SJCRH30 (cell line): ENCODE results near the gene TENM4. TPM values are rescaled to one million over a fixed set of nuclear protein-coding genes. Genes with fewer than 3 reads are reported as not detected.
A peak's percentile ranks its signal among the peaks of the same experiment; 100 is the strongest.

Experiments
- DNase-seq, 2 experiments: peaks; one replicate each; pipeline ENCODE4 v3.0.0-alpha.2; 2015 to 2020
- H3K27ac ChIP-seq: fragments of 250-450 bp; sonication (Bioruptor Pico); 2 replicates; pipeline ENCODE4 v1.5.1; 2020; ENCODE audit warnings: mild to moderate bottlenecking, moderate library complexity
- H3K27me3 ChIP-seq: fragments of 250-450 bp; sonication (Bioruptor Pico); 2 replicates; pipeline ENCODE4 v1.5.1; 2020; ENCODE audit warnings: mild to moderate bottlenecking, moderate library complexity
- H3K36me3 ChIP-seq: fragments of 250-450 bp; sonication (Bioruptor Pico); 2 replicates; pipeline ENCODE4 v1.5.1; 2020; ENCODE audit warnings: mild to moderate bottlenecking, moderate library complexity
- H3K4me1 ChIP-seq: fragments of 250-450 bp; sonication (Bioruptor Pico); 2 replicates; pipeline ENCODE4 v1.5.1; 2020; ENCODE audit warnings: mild to moderate bottlenecking, moderate library complexity
- H3K4me3 ChIP-seq: fragments of 250-450 bp; sonication (Bioruptor Pico); 2 replicates; pipeline ENCODE4 v1.5.1; 2020; ENCODE audit warnings: mild to moderate bottlenecking, moderate library complexity
- H3K9me3 ChIP-seq: fragments of 250-450 bp; sonication (Bioruptor Pico); replicated peaks from 2 replicates; pipeline ENCODE4 v1.5.1; 2020; ENCODE audit warnings: mild to moderate bottlenecking, moderate library complexity
- total RNA-seq: library from RNA; depleted of rRNA; stranded (reverse); fragments of >200 nt; shearing (Covaris generic); gene quantifications from 2 replicates; pipeline ENCODE4 v1.2.3, GENCODE V29; 2014

TENM4 gene
- total RNA-seq, 1 experiment from 2014 or later, result 0.53 TPM

GRCh38 chr11:79060081-79060953 lies 380.5 kb downstream of the TENM4 start:
- DNase-seq, result no peak
- no peaks in the 10 kb centered on the region for H3K9me3 ChIP-seq
- no peaks in the 10 kb centered on the region for H3K36me3 ChIP-seq
- H3K4me1 ChIP-seq, result no peaks in the 10 kb centered on the region
- no peak overlapping the region for H3K27ac ChIP-seq
- H3K27me3 ChIP-seq, result no peaks in the 10 kb centered on the region; the same call in 1 of the 2 replicates
- H3K4me3 ChIP-seq, result no peak overlapping the region

GRCh38 chr11:79059141-79059540 lies 381.7 kb downstream of the TENM4 start:
- H3K4me3 ChIP-seq, result no peak overlapping the region
- no peaks in the 10 kb centered on the region for H3K9me3 ChIP-seq
- no peak overlapping the region for H3K27ac ChIP-seq
- no peak for DNase-seq
- H3K36me3 ChIP-seq, result no peaks in the 10 kb centered on the region
- H3K27me3 ChIP-seq, result no peaks in the 10 kb centered on the region
- H3K4me1 ChIP-seq, result no peaks in the 10 kb centered on the region

GRCh38 chr11:79055856-79056631 lies 384.8 kb downstream of the TENM4 start:
- DNase-seq, result no peak
- H3K27me3 ChIP-seq, result no peaks in the 10 kb centered on the region
- H3K4me1 ChIP-seq, result no peaks in the 10 kb centered on the region
- no peaks in the 10 kb centered on the region for H3K36me3 ChIP-seq
- no peak overlapping the region for H3K4me3 ChIP-seq
- no peak overlapping the region for H3K27ac ChIP-seq
- H3K9me3 ChIP-seq, result no peaks in the 10 kb centered on the region

- H3K27ac ChIP-seq, result no peak overlapping the region
- no peak for DNase-seq
- no peaks in the 10 kb centered on the region for H3K36me3 ChIP-seq
- H3K4me3 ChIP-seq, result no peak overlapping the region
- no peaks in the 10 kb centered on the region for H3K4me1 ChIP-seq
- no peaks in the 10 kb centered on the region for H3K9me3 ChIP-seq
- H3K27me3 ChIP-seq, result no peaks in the 10 kb centered on the region
These were observed 386.2 kb downstream of the TENM4 start for GRCh38 chr11:79054636-79055035.

GRCh38 chr11:79052544-79052943 lies 388.3 kb downstream of the TENM4 start:
- DNase-seq, result no peak

GRCh38 chr11:79050786-79051185 lies 390.0 kb downstream of the TENM4 start:
- H3K27me3 ChIP-seq, result no peaks in the 10 kb centered on the region
- no peaks in the 10 kb centered on the region for H3K9me3 ChIP-seq
- H3K4me1 ChIP-seq, result no peaks in the 10 kb centered on the region
- no peak overlapping the region for H3K27ac ChIP-seq
- H3K4me3 ChIP-seq, result no peak overlapping the region
- peak; percentile 27 to 48 for DNase-seq
- no peaks in the 10 kb centered on the region for H3K36me3 ChIP-seq

More at GRCh38 chr11:79052544-79052943, 388.3 kb downstream of the TENM4 start:
- Histone ChIP-seq H3K27ac (no peak overlapping the region), H3K4me1 (no peaks in the 10 kb centered on the region), H3K4me3 (no peak overlapping the region), H3K36me3 (no peaks in the 10 kb centered on the region), H3K9me3 (no peaks in the 10 kb centered on the region), H3K27me3 (no peaks in the 10 kb centered on the region)

- Histone ChIP-seq H3K27ac (no peak overlapping the region), H3K36me3 (no peaks in the 10 kb centered on the region), H3K9me3 (no peaks in the 10 kb centered on the region), H3K27me3 (no peaks in the 10 kb centered on the region), H3K4me3 (no peak overlapping the region), H3K4me1 (no peaks in the 10 kb centered on the region)
- no peak for DNase-seq
These were observed 391.1 kb downstream of the TENM4 start for GRCh38 chr11:79049741-79050179.

- DNase-seq, result no peak
- H3K27me3 ChIP-seq, result no peaks in the 10 kb centered on the region
- no peaks in the 10 kb centered on the region for H3K4me1 ChIP-seq
These were observed 392.9 kb downstream of the TENM4 start for GRCh38 chr11:79047980-79048379.

GRCh38 chr11:79047321-79047720 lies 393.5 kb downstream of the TENM4 start:
- no peaks in the 10 kb centered on the region for H3K27me3 ChIP-seq
- no peaks in the 10 kb centered on the region for H3K36me3 ChIP-seq
- no peak for DNase-seq
- H3K4me3 ChIP-seq, result no peak overlapping the region
- no peaks in the 10 kb centered on the region for H3K9me3 ChIP-seq
- H3K27ac ChIP-seq, result no peak overlapping the region
- no peaks in the 10 kb centered on the region for H3K4me1 ChIP-seq

More at GRCh38 chr11:79047980-79048379, 392.9 kb downstream of the TENM4 start:
- H3K27ac ChIP-seq, result no peak overlapping the region
- no peaks in the 10 kb centered on the region for H3K9me3 ChIP-seq
- H3K36me3 ChIP-seq, result no peaks in the 10 kb centered on the region
- no peak overlapping the region for H3K4me3 ChIP-seq

- Histone ChIP-seq H3K27ac (no peak overlapping the region), H3K4me3 (no peak overlapping the region), H3K36me3 (no peaks in the 10 kb centered on the region), H3K27me3 (no peaks in the 10 kb centered on the region), H3K4me1 (no peaks in the 10 kb centered on the region), H3K9me3 (no peaks in the 10 kb centered on the region)
- no peak for DNase-seq
These were observed 394.5 kb downstream of the TENM4 start for GRCh38 chr11:79046366-79046765.

- no peaks in the 10 kb centered on the region for H3K36me3 ChIP-seq
- no peak overlapping the region for H3K27ac ChIP-seq
- DNase-seq, result peak in 1 of 2 experiments; percentile 27
- no peak overlapping the region for H3K4me3 ChIP-seq
- H3K9me3 ChIP-seq, result no peaks in the 10 kb centered on the region
- H3K27me3 ChIP-seq, result no peaks in the 10 kb centered on the region
- no peaks in the 10 kb centered on the region for H3K4me1 ChIP-seq
These were observed 395.0 kb downstream of the TENM4 start for GRCh38 chr11:79045800-79046304.

- H3K27ac ChIP-seq, result no peak overlapping the region
- no peak overlapping the region for H3K4me3 ChIP-seq
- no peak for DNase-seq
- no peaks in the 10 kb centered on the region for H3K27me3 ChIP-seq
- H3K4me1 ChIP-seq, result no peaks in the 10 kb centered on the region
- H3K9me3 ChIP-seq, result no peaks in the 10 kb centered on the region
- H3K36me3 ChIP-seq, result no peaks in the 10 kb centered on the region
These were observed 395.6 kb downstream of the TENM4 start for GRCh38 chr11:79045018-79045799.

GRCh38 chr11:79044201-79044600 lies 396.6 kb downstream of the TENM4 start:
- Histone ChIP-seq H3K27ac (no peak overlapping the region), H3K9me3 (no peaks in the 10 kb centered on the region), H3K4me3 (no peak overlapping the region), H3K27me3 (no peaks in the 10 kb centered on the region), H3K36me3 (no peaks in the 10 kb centered on the region), H3K4me1 (peaks cover 5% of the 10 kb centered on the region; the same call in 1 of the 2 replicates)
- DNase-seq, result no peak

GRCh38 chr11:79043726-79044125 lies 397.1 kb downstream of the TENM4 start:
- DNase-seq, result no peak
- Histone ChIP-seq H3K4me3 (no peak overlapping the region), H3K27ac (no peak overlapping the region), H3K27me3 (no peaks in the 10 kb centered on the region), H3K9me3 (no peaks in the 10 kb centered on the region), H3K4me1 (peaks cover 9% of the 10 kb centered on the region), H3K36me3 (no peaks in the 10 kb centered on the region)
